Small intestine (tissue), 7 donors: ENCODE results near the gene DYNLT2. TPM values are rescaled to one million over a fixed set of nuclear protein-coding genes. Genes with fewer than 3 reads are reported as not detected.
"Not testable (repeated sequence)": the region's sequence is repeated elsewhere in the genome, so short reads cannot be mapped to it uniquely, and the experiment has no call there.

ENCODE experiments used
- DNase-seq, 2 donors: peaks; one replicate each; pipeline versions ENCODE4 v3.0.0 to v3.0.0-alpha.2; 2013
- FAIRE-seq: peaks from 2 replicates; lab custom pipeline; 2012; peaks lifted over from hg19 to GRCh38; lab: Jason Lieb, UNC
- H3K27ac ChIP-seq, 3 donors: one replicate each; pipeline ENCODE4 v1.5.1; 2013; ENCODE audit warnings: low read length in 2 of 3, mild to moderate bottlenecking in 2 of 3, control low read depth in 1 of 3, inconsistent platforms in 1 of 3, low read depth in 1 of 3, moderate library complexity in 1 of 3
- H3K27me3 ChIP-seq, 3 donors: one replicate each; pipeline ENCODE4 v1.6.1; 2013; ENCODE audit warnings: low read length in 3 of 3, inconsistent platforms in 1 of 3; ENCODE audit not compliant: control insufficient read depth in 3 of 3, insufficient read depth in 3 of 3
- H3K36me3 ChIP-seq, 3 donors: one replicate each; pipeline ENCODE4 v1.6.1; 2013; ENCODE audit warnings: low read length in 3 of 3, inconsistent platforms in 1 of 3, low read depth in 1 of 3, mild to moderate bottlenecking in 1 of 3, moderate library complexity in 1 of 3; ENCODE audit not compliant: control insufficient read depth in 3 of 3, insufficient read depth in 2 of 3
- H3K4me1 ChIP-seq, 3 donors: one replicate each; pipeline ENCODE4 v1.6.1; 2013; ENCODE audit warnings: low read length in 2 of 3, inconsistent platforms in 1 of 3, low read depth in 1 of 3, mild to moderate bottlenecking in 1 of 3, moderate library complexity in 1 of 3; ENCODE audit not compliant: control insufficient read depth in 3 of 3, insufficient read depth in 2 of 3
- H3K4me3 ChIP-seq, 3 donors: one replicate each; pipeline ENCODE4 v1.5.1; 2013; ENCODE audit warnings: low read length in 3 of 3, control low read depth in 1 of 3, inconsistent platforms in 1 of 3, low read depth in 1 of 3, mild to moderate bottlenecking in 1 of 3, moderate library complexity in 1 of 3
- H3K9me3 ChIP-seq, 2 donors: one replicate each; pipeline ENCODE4 v1.6.1; 2013; ENCODE audit warnings: low read depth in 1 of 2, low read length in 1 of 2; ENCODE audit not compliant: control insufficient read depth in 2 of 2, insufficient read depth in 1 of 2
- WGBS, 3 donors: extraction: QIAGEN DNeasy Blood & Tissue Kit; methylation state at CpG; one replicate each; pipeline ENCODE4 v1.1.7; 2013; 5-methylcytosine and 5-hydroxymethylcytosine counted together
- polyA plus RNA-seq, 4 donors: library from polyadenylated mRNA; stranded (reverse) in 3 of 4; unstranded in 1 of 4; fragments of 200-250 nt in 3 of 4; fragments of 120-200 nt in 1 of 4; gene quantifications; one replicate each; pipeline versions ENCODE4 v1.2.1 to v1.2.3, GENCODE V29; 2013
- donor health status: healthy with polysubstance abuse.
- donor health status: control.
- donor health status: control.
- donor health status: Bipolar disorder and iron deficiency.
- donor health status: healthy.

DYNLT2 gene
- polyA plus RNA-seq, 4 donors, result 0.89 to 6.2 (median 1.5) TPM

- Histone ChIP-seq H3K4me3 (no peak overlapping the region), H3K36me3 (peaks cover 2 to 19% (median 9%) of the 10 kb centered on the region in 3 donors), H3K4me1 (peaks cover 0 to 7% (median under 1%) of the 10 kb centered on the region in 3 donors), H3K27me3 (no peaks in the 10 kb centered on the region), H3K27ac (no peak overlapping the region), H3K9me3 (no peaks in the 10 kb centered on the region)
- WGBS, 3 donors, result 62 to 83% (median 73%) methylated on average over 3 of the region's 3 CpGs
- DNase-seq, result no peak
- FAIRE-seq, result no peak
These were observed 41.4 kb downstream of the DYNLT2 start for GRCh38 chr6:169710009-169710408.

GRCh38 chr6:169709293-169709692 lies 42.1 kb downstream of the DYNLT2 start:
- H3K9me3 ChIP-seq, result no peaks in the 10 kb centered on the region
- peaks cover 0 to 10% (median 3%) of the 10 kb centered on the region in 3 donors for H3K4me1 ChIP-seq
- no peak for DNase-seq
- H3K27ac ChIP-seq, result no peak overlapping the region
- H3K27me3 ChIP-seq, result no peaks in the 10 kb centered on the region
- no peak overlapping the region for H3K4me3 ChIP-seq
- peaks cover 2 to 19% (median 5%) of the 10 kb centered on the region in 3 donors for H3K36me3 ChIP-seq
- no peak for FAIRE-seq

DNA sequence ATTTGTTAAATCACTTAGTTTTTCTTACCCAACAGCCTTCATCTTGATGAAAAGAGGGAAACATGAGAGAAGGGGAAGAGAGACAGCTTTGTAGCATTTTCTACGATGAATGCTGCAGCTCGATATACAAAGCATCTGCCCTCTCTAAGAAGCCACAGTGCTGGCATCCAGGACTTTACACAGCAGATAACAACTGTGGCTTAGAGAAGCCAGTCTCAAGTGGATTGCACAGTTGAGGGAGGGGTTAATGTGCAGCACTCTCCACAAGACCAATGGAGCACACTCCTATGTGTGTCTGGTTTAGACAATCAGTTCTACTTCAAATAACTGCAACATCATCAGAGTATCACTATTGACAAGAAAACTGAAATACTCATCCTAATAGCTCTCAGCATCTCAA lies 43.6 kb downstream of the DYNLT2 start:
- FAIRE-seq, result no peak
- Histone ChIP-seq H3K4me1 (peaks cover 0 to 10% (median 5%) of the 10 kb centered on the region in 3 donors), H3K36me3 (peaks cover 2 to 9% (median 4%) of the 10 kb centered on the region in 3 donors), H3K4me3 (no peak overlapping the region), H3K9me3 (no peaks in the 10 kb centered on the region), H3K27me3 (no peaks in the 10 kb centered on the region), H3K27ac (no peak overlapping the region)
- no peak for DNase-seq
- 89 to 95% (median 93%) methylated on average over 2 of the region's 2 CpGs for WGBS, 3 donors

GRCh38 chr6:169702840-169703246 lies 48.5 kb downstream of the DYNLT2 start:
- DNase-seq, result no peak
- Histone ChIP-seq H3K27ac (peak overlapping the region; percentile 96 to 98 (median 98)), H3K4me3 (peak overlapping the region; percentile 89 to 96 (median 93)), H3K9me3 (no peaks in the 10 kb centered on the region), H3K4me1 (peaks cover 5 to 20% (median 5%) of the 10 kb centered on the region in 3 donors), H3K27me3 (no peaks in the 10 kb centered on the region), H3K36me3 (peaks cover 0 to 12% (median 2%) of the 10 kb centered on the region in 3 donors)
- 1 to 3% (median 1%) methylated on average over 22 of the region's 22 CpGs for WGBS, 3 donors
- FAIRE-seq, result no peak

GRCh38 chr6:169701954-169702839 lies 49.2 kb downstream of the DYNLT2 start, which contains the start of the genes C6orf120 and WDR27:
Gene C6orf120, plus strand, starts transcription at chr6:169702126. Its CDS starts 334 bp downstream, at chr6:169702460.
Gene WDR27, minus strand, starts transcription at chr6:169702029. Its CDS starts 13,024 bp downstream, at chr6:169689005.
- H3K4me3 ChIP-seq, result peak within 1 kb of the TSS; percentile 89 to 96 (median 93)
- H3K27me3 ChIP-seq, result no peaks in the 10 kb centered on the region
- WGBS, 3 donors, result 0 to 1% (median 0%) methylated on average over 78 to 92 of the region's 92 CpGs
- DNase-seq (peak; percentile 95 to 98), FAIRE-seq (no peak)
- peak within 1 kb of the TSS; percentile 96 to 98 (median 98) for H3K27ac ChIP-seq
- no peaks in the 10 kb centered on the region for H3K9me3 ChIP-seq
- H3K4me1 ChIP-seq, result peaks cover 5 to 20% (median 5%) of the 10 kb centered on the region in 3 donors
- peaks cover 0 to 14% (median 2%) of the 10 kb centered on the region in 3 donors for H3K36me3 ChIP-seq

DNA sequence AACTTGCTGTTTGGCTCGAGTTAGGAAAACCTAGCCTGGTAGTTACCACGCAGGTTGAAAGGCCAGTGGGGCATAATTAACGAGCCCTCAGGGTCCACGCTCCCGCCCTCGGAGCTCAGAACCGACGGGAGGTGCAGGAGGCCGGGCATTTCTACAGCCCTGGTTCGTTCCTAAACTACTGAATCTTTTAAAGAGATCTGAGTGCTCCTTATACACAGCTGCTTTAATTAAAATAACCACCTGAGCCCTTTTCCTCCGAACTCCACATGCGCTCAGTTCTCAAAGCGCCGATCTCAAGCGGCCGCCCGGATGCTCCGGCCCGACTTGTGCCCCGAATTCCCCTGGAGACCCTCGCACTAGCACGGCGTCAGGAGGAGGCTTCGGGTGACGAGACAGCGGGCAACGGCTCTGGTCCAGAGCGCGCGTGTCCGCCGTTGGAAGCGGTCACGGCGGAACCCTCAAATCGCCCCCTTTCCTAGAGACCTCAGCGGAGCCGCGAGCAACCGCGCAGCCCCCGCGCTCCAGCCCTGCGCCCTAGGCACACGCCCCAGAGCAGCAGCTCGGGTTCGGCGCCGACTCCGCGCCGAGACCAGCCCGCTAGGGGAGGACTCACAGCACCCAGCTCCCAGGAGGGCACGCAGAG lies 49.9 kb downstream of the DYNLT2 start:
- FAIRE-seq (no peak), DNase-seq (peak in 1 of 2 donors; percentile 23)
- peak overlapping the region; percentile 89 to 96 (median 93) for H3K4me3 ChIP-seq
- H3K4me1 ChIP-seq, result peaks cover 5 to 20% (median 5%) of the 10 kb centered on the region in 3 donors
- H3K9me3 ChIP-seq, result peaks cover 0 to 3% of the 10 kb centered on the region in 2 donors
- WGBS, 3 donors, result 0 to 1% (median 0%) methylated on average over 50 to 54 of the region's 54 CpGs
- peaks cover 0 to 14% (median 2%) of the 10 kb centered on the region in 3 donors for H3K36me3 ChIP-seq
- H3K27ac ChIP-seq, result peak overlapping the region; percentile 96 to 98 (median 98)
- no peaks in the 10 kb centered on the region for H3K27me3 ChIP-seq

- no peaks in the 10 kb centered on the region for H3K27me3 ChIP-seq
- DNase-seq (peak; percentile 15 to 44), FAIRE-seq (no peak)
- peaks cover 0 to 15% of the 10 kb centered on the region in 2 donors for H3K9me3 ChIP-seq
- H3K27ac ChIP-seq, result peak overlapping the region in 1 of 3 donors; percentile 19
- 48 to 54% (median 51%) methylated on average over 5 of the region's 5 CpGs for WGBS, 3 donors
- peaks cover 0 to 14% (median 2%) of the 10 kb centered on the region in 3 donors for H3K36me3 ChIP-seq
- no peak overlapping the region for H3K4me3 ChIP-seq
- H3K4me1 ChIP-seq, result peaks cover 5 to 16% (median 5%) of the 10 kb centered on the region in 3 donors
These were observed 51.1 kb downstream of the DYNLT2 start for GRCh38 chr6:169700296-169700695.

DNA sequence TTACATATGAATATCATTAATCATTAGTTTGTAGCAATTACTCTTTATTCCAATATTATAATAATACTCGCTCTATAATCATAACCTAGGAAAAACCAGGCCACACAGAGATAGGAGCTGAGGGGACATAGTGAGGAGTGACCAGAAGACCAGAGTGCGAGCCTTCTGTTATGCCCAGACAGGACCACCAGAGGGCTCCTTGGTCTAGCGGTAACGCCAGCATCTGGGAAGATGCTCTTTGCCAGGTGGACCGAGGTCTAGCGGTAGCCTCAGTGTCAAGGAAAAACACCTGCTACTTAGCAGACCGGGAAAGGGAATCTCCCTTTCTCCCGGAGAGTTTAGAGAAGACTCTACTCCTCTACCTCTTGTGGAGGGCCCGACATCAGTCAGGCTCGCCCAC lies 54.3 kb downstream of the DYNLT2 start:
- Histone ChIP-seq H3K9me3 (peaks cover 0 to 32% of the 10 kb centered on the region in 2 donors), H3K36me3 (peaks cover 0 to 28% (median 0%) of the 10 kb centered on the region in 3 donors)
- FAIRE-seq, H3K4me1 ChIP-seq, H3K27ac ChIP-seq, H3K4me3 ChIP-seq, H3K27me3 ChIP-seq, DNase-seq: not testable (repeated sequence)
- 84 to 92% (median 90%) methylated on average over 10 of the region's 10 CpGs for WGBS, 3 donors
